Stimulated activated CD4-positive, alpha-beta T cell treated with anti-CD3 and anti-CD28 coated beads, Interleukin-12 subunit alpha, Interleukin-12 subunit beta, amount 100 ng/mL, for 48 hours (primary cell): ENCODE measurements around the gene ARHGAP27.
A peak's percentile ranks its signal among the peaks of the same experiment; 100 is the strongest.

Source experiments
- DNase-seq, 3 donors: peaks; one replicate each; pipeline ENCODE4 v3.0.0-alpha.2; 2020; ENCODE audit warnings: low read depth in 2 of 3, low spot score in 1 of 3

ARHGAP27 gene

GRCh38 chr17:45410144-45411091, 22.3 kb downstream of the ARHGAP27 start:
- peak in 1 of 3 donors; percentile 60 for DNase-seq

DNA sequence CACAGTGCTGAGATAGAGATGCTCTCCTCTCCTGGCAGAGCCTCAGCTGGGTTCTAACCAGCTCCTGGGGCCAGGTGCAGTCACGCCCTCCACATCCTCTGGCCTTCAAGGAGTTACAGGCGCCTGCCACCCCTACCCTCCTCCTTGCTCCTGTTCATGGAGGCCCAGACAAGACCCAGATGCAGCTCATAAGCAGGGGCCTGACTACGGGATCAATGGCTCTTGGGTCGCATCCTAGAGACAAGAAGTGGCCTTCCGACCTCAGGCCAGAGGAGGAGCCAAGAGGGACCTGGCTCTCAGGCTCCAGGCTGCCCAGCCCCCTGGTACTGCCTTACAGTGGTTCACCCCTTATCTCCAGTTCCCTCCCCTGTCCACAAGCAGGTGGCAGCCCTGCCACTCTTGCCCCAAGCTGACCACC, 23.0 kb downstream of the ARHGAP27 start:
- DNase-seq = no peak

DNA sequence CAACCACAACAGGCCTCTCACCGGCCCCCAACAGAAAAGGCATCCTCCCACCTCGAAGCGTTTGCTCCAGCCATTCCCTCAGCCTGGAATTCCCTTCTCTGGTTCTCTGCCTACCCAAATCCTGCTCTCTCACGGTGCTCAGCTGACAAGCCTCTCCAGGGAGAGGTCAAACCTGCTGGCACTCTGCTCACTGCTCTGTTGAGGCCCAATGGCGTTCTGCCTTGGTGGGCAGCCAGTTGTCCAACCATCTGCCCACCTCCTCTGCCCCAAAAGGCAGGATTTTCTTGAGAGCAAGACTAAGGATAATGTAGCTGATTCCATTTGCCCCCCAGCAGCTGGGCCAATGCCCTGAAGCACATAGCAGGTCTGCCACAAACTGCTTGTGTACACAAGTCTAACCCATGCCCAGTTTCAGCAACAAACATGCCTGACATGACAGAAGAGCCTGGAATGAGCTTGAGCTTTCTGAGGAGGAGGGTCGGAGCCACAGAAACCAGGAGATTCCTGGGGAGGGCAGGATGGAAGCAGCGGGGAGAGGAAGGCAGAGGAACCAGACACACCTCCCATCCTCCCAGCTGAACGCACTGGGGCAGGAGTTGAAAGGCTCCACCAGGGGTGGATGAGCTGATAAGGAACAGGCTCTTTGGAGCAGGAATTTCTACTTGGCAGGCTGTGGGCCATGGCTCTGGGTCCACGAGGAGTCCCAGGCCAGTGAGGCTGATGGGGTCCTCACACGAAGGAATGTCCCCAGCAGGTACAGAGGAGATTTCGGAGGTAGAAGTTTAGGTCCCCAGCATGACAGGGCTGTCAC, 23.9 kb downstream of the ARHGAP27 start:
- no peak for DNase-seq

- no peak for DNase-seq
These were observed 26.6 kb downstream of the ARHGAP27 start for GRCh38 chr17:45406107-45406506.

- no peak for DNase-seq
These were observed 27.2 kb downstream of the ARHGAP27 start for GRCh38 chr17:45405250-45406086.

GRCh38 chr17:45404870-45405249, 27.8 kb downstream of the ARHGAP27 start:
- no peak for DNase-seq

DNA sequence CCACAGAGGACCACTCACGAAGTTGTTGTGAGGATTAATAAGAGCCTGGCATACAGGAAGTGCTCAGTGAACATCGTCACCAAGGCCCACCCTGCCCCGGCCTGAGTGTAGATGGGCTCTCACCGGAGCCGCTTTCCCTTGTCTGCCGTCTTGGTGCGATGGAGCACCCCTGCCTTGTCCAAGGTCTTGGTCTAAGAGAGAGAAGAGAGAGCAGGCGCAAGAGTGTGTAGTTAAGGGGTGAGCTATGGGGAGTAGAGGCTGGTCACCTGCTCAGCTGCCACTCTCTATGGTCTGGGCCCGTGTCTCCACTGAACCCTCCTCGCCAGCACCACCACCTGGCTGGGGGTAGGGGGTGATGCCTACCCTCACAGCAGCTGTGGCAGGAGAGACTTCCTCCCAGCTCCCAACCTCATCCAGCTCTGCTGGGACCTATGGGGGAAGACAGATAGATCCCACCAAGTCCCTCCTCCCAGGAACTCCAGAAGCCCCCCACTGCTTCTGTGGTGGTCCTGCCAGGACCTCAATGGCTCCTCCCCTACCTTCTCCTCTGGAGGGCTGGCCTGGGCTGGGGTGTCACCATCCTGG, 28.7 kb downstream of the ARHGAP27 start:
- no peak for DNase-seq

GRCh38 chr17:45402916-45403315, 29.8 kb downstream of the ARHGAP27 start:
- no peak for DNase-seq

- DNase-seq = no peak
These were observed 33.9 kb downstream of the ARHGAP27 start for GRCh38 chr17:45398800-45399199.

DNA sequence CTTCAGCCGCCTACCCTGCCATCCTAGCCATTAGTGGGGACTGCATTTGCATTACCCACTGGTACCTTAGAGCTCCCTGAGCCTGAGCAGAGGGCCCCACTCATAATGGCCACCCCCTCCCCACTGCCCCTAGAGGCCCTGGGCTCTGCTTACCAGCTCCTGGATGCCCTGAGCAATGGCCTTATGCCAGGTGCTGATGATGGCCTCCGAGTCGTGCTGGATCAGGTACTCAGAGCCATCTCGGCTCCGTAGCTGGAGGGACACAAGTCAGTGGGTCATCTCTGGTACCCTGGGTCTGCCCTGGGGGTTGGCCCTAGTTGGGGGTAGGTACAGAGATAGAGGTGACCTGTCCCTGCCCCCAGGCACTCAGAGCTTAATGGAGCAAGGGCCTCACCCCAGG, 34.9 kb downstream of the ARHGAP27 start:
- no peak for DNase-seq

DNA sequence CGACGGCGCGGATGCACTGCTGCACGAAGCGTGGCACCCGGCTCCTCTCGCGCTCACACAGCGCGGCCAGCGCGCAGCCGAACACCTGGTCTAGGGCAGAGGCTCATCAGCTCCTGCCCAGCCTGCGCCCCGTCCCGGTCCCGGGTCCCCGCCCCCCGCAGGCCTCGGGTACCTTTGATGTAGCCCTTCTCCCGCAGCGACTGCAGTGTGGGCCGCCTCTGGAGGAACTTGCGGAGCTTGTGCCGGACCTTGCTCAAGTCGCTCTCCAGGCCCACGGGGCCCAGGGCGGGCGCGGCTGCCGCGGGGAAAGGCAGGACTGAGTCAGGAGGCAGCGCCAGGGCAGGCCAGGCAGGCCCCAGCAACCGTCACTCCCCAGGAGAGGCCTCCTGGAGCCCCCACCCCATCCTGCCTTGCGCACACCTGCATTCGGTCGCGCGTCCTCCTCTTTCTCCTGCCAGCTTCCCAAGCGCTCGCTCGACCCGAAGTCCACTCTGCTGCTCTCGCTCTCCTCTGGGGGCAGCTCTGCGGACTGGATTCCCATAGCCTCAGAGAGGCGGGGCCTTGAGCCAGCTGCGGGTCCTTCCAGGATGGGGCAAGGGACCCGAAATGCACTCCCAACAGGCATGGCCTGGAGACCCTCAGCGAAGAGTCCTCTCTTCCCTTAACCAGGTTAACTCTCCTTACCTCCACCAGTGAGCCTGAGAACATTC, 36.0 kb downstream of the ARHGAP27 start:
- no peak for DNase-seq

DNA sequence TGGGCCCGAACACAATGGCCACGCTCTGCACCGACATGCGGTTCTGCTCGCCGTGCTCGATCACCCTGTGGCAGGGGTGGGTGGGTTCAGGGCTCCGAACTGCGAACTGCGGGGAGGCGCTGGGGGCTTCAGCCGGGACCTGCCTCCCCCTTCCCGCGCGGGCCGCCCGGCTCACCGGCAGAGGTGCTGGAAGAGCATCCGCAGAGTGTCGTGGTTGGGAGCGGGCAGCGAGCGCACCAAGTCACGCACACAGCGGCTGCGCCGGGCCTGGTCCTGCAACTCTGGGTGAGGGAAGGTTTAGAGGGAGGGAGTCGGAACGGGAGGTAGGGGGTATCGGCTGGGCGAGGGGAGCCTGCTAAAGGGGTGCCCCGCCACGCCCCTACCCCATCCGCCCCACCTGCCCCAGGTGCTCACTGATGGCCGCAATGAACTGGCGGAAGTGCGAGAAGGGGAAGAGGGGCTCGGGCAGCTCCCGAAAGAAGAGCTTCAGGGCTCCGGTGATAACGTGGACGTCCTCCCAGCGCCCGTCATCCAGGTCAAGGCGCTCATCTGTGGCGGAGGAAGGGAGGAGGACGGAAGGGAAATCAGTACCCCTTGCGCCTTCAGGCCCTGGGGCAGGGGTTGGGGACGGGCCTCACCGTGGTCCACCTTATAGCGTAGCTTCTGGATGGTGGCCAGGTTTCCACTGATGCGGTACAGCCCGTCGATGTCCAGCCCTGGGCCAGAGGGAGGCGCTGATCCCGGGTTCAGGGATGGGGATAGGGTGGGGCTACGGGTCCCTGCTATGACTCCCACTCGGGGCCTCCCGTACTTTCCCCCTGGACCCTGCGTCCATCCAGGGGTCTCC, 36.9 kb downstream of the ARHGAP27 start:
- no peak for DNase-seq

DNA sequence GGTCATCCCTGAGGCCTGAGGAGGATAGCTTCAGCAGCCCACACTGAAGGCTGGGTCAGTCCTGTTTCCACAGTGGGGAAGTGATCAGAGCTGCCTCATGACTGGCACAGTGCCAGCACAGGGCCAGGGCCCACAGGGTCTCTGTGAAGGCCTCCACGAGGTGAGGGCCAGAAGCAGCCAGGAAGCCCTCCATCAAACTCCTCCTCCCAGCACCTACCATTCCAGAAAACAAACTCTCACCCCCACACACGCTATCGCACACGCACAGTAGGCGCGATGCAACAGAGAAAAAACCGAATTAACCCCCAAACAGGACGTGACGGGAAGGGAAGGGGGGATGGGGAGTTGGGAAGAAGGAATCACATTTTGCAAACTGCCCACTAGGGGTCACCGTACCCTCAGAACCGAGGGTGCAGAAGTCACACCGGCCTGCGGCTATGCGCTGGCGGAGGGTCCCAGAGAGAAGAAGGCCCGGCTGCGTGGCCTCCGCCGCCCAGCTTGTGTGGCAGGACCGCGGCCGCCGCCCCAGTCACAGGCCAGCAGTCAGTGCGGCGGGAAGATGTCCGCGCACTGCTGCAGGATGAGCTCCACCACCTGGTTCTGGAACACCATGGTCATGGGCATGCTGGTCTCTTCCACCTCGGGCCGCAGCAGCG, 37.6 kb downstream of the ARHGAP27 start:
- DNase-seq = peak in 1 of 3 donors; percentile 26

GRCh38 chr17:45394564-45394912, 38.1 kb downstream of the ARHGAP27 start:
- DNase-seq = no peak

DNA sequence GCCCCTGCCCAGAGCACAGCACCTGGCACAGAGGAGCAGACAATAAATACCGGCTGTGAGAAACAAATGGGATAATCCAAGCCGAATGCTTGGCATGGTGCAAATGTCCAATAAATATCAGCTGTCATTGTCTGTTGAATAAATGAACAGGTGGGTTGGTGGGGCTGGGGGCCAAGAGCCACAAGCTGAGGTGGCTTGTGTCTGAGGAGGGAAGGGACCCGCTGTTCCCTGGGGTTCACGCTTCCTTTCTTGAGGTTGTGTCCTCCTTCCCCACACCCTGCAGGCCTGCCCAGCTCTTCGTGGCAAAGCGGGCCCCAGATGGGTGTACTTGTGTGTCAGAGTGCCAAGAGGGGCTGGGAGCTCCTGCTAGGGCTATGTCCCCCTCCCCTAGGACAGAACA, 38.6 kb downstream of the ARHGAP27 start:
- no peak for DNase-seq

GRCh38 chr17:45393411-45393810, 39.3 kb downstream of the ARHGAP27 start:
- DNase-seq = no peak

DNA sequence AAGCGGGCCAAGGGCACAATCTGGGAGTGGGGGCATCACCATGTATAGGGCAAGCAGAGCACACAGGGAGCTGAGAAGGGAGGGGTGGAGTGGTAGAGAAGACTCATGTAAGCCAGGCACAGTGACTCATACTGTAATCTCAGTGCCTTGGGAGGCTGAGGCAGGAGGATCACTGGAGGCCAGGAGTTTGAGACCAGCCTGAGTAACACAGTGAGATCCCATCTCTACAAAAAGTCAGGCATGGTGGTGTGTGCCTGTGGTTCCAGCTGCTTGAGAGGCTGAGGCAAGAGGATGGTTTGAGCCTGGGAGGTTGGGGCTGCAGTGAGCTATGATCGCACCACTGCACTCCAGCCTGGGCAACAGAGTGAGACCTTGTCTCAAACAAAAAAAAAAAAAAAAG, 40.8 kb downstream of the ARHGAP27 start:
- DNase-seq = no peak

DNA sequence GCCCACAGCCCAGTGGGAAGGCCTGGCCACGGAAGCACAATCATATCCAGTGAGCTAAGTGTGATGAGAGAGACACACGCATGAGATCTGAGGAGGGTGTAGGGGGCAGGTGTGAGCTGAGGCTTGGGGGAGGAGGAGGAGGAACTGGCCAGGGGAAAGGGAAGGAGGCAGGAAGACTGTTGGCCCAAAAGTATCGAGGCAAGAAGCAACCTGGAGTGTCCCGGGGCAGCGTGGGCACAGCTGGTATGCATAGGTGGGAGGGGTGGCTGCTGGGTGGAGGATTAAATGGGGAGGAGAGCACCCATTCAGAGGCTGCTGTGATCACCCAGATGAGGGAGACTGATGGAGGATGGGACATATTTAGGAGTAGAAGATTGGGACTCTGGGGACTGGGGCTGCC, 41.4 kb downstream of the ARHGAP27 start:
- no peak for DNase-seq

DNA sequence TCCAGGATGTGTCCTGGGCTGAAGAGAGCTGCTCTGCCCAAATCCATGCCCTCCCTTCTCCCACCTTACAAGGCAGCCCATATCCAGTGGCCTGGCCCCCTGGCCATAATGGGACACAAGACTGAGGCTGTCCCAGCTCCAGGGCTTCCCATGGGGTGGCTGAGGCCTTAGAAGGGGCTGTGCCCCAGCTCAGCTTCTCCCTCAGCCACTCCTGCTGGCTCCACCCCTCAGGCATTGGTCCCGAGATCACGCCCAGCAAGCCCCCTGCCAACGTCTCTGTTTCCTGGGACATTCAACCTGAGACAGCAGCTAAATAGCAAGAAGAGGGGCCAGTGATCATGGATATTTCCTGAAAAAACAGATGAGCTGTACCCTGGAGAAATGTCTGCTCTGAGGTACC, 43.3 kb downstream of the ARHGAP27 start:
- no peak for DNase-seq
